HL-60 (cell line): Measurements from ENCODE around the gene RNH1.

Source experiments
- CTCF ChIP-seq: IDR thresholded peaks from one replicate; pipeline ENCODE4 v1.5.1; 2011; ENCODE audit warnings: low read length, control low read depth, inconsistent platforms; ENCODE audit not compliant: insufficient read depth
- POLR2AphosphoS5 ChIP-seq: IDR thresholded peaks from 2 replicates; pipeline ENCODE4 v1.6.1; 2012; ENCODE audit warnings: low read depth
- SPI1 ChIP-seq: IDR thresholded peaks from 2 replicates; pipeline ENCODE4 v1.6.1; 2012; ENCODE audit warnings: low read depth, mild to moderate bottlenecking, borderline replicate concordance

- TF ChIP-seq POLR2AphosphoS5 (no peak), CTCF (no peak), SPI1 (no peak)
These were observed 1.9 kb upstream of the RNH1 start for GRCh38 chr11:508956-509355.
